Astrocyte (in vitro differentiated cells and primary cell): ENCODE data around the gene UFL1. TPM values are rescaled to one million over a fixed set of nuclear protein-coding genes. Genes with fewer than 3 reads are reported as not detected.
A peak's percentile ranks its signal among the peaks of the same experiment; 100 is the strongest.

Experiments
- DNase-seq: peaks from one replicate; pipeline ENCODE4 v3.0.0-alpha.2; 2010; ENCODE audit warnings: low read depth
- FAIRE-seq: peaks from 2 replicates; lab custom pipeline; 2011; peaks lifted over from hg19 to GRCh38; lab: Jason Lieb, UNC
- H2AFZ ChIP-seq: 2 replicates; pipeline ENCODE4 v1.6.0; 2012; ENCODE audit warnings: low read depth, low read length, inconsistent platforms
- H3K27ac ChIP-seq: 2 replicates; pipeline ENCODE4 v1.5.1; 2011; ENCODE audit warnings: low read depth, low read length, inconsistent platforms
- H3K27me3 ChIP-seq: 2 replicates; pipeline ENCODE4 v1.6.0; 2011; ENCODE audit warnings: low read length, inconsistent platforms; ENCODE audit not compliant: insufficient read depth
- H3K36me3 ChIP-seq: 2 replicates; pipeline ENCODE4 v1.5.1; 2011; ENCODE audit warnings: low read length, inconsistent platforms; ENCODE audit not compliant: insufficient read depth
- H3K4me1 ChIP-seq: 2 replicates; pipeline ENCODE4 v1.5.1; 2011; ENCODE audit warnings: low read length, inconsistent platforms; ENCODE audit not compliant: insufficient read depth
- H3K4me2 ChIP-seq: 2 replicates; pipeline ENCODE4 v1.6.0; 2012; ENCODE audit warnings: low read length, inconsistent platforms
- H3K4me3 ChIP-seq: 2 replicates; pipeline ENCODE4 v1.5.1; 2011; ENCODE audit warnings: low read depth, mild to moderate bottlenecking, low read length, inconsistent platforms; ENCODE audit not compliant: insufficient read depth
- H3K79me2 ChIP-seq: 2 replicates; pipeline ENCODE4 v1.6.0; 2012; ENCODE audit warnings: mild to moderate bottlenecking, low read length, inconsistent platforms; ENCODE audit not compliant: insufficient read depth
- H3K9ac ChIP-seq: 2 replicates; pipeline ENCODE4 v1.6.0; 2012; ENCODE audit warnings: mild to moderate bottlenecking, low read length, inconsistent platforms
- H3K9me3 ChIP-seq: 2 replicates; pipeline ENCODE4 v1.5.1; 2012; ENCODE audit warnings: low read depth, mild to moderate bottlenecking, low read length, inconsistent platforms; ENCODE audit not compliant: insufficient read depth
- H4K20me1 ChIP-seq: 2 replicates; pipeline ENCODE4 v1.6.0; 2012; ENCODE audit warnings: low read length, inconsistent platforms; ENCODE audit not compliant: insufficient read depth
- H3K27ac Mint-ChIP-seq: one replicate; pipeline ENCODE4 v1.8.0; 2021; ENCODE audit warnings: mild to moderate bottlenecking, mixed read lengths; ENCODE audit not compliant: unreplicated experiment
- H3K27me3 Mint-ChIP-seq: one replicate; pipeline ENCODE4 v1.8.0; 2021; ENCODE audit warnings: low read depth, mixed read lengths; ENCODE audit not compliant: unreplicated experiment
- H3K36me3 Mint-ChIP-seq: one replicate; pipeline ENCODE4 v1.8.0; 2021; ENCODE audit warnings: low read depth, mixed read lengths; ENCODE audit not compliant: unreplicated experiment
- H3K4me1 Mint-ChIP-seq: one replicate; pipeline ENCODE4 v1.8.0; 2021; ENCODE audit warnings: low read depth, mixed read lengths; ENCODE audit not compliant: unreplicated experiment
- H3K4me3 Mint-ChIP-seq: one replicate; pipeline ENCODE4 v1.8.0; 2021; ENCODE audit warnings: mild to moderate bottlenecking, moderate library complexity, mixed read lengths; ENCODE audit not compliant: unreplicated experiment
- H3K9me3 Mint-ChIP-seq: one replicate; pipeline ENCODE4 v1.8.0; 2021; ENCODE audit warnings: mild to moderate bottlenecking, mixed read lengths; ENCODE audit not compliant: unreplicated experiment
- CTCF ChIP-seq: IDR thresholded peaks from 2 replicates; pipeline ENCODE4 v1.5.1; 2011; ENCODE audit warnings: low read depth, mild to moderate bottlenecking, inconsistent platforms, low read length, moderate library complexity; ENCODE audit not compliant: insufficient read depth
- EZH2 ChIP-seq: IDR thresholded peaks from 2 replicates; pipeline ENCODE4 v1.6.1; 2012; ENCODE audit warnings: mild to moderate bottlenecking, low read length, inconsistent platforms; ENCODE audit not compliant: insufficient read depth
- total RNA-seq: library from RNA; stranded (reverse); gene quantifications from 2 replicates; pipeline ENCODE4 v1.2.1, GENCODE V29; 2021

UFL1 gene
- total RNA-seq, 1 donor from 2014 or later = 19.5 TPM

- Histone ChIP-seq H3K27me3 (no peaks in the 10 kb centered on the region), H3K36me3 (peaks cover 7% of the 10 kb centered on the region), H3K4me2 (peak overlapping the region; percentile 95), H3K4me3 (peak overlapping the region; percentile 99), H3K4me1 (peaks cover 14% of the 10 kb centered on the region), H3K27ac (peak overlapping the region; percentile 98), H4K20me1 (no peaks in the 10 kb centered on the region), H2AFZ (peak overlapping the region; percentile 89), H3K79me2 (peaks cover 37% of the 10 kb centered on the region), H3K9ac (peak overlapping the region; percentile 97), H3K9me3 (no peaks in the 10 kb centered on the region)
- Mint-ChIP-seq H3K4me3 (peak overlapping the region; percentile 99), H3K9me3 (no peaks in the 10 kb centered on the region), H3K27me3 (no peaks in the 10 kb centered on the region), H3K27ac (peak overlapping the region; percentile 99), H3K4me1 (peaks cover 15% of the 10 kb centered on the region), H3K36me3 (no peaks in the 10 kb centered on the region)
- no peak for DNase-seq
- FAIRE-seq = no peak
- TF ChIP-seq CTCF (no peak), EZH2 (no peak)
Measured at GRCh38 chr6:96521306-96521643, 331 bp upstream of the UFL1 start.

GRCh38 chr6:96522465-96523009, 931 bp downstream of the UFL1 start:
- FAIRE-seq = no peak
- Histone ChIP-seq H3K36me3 (peaks cover 12% of the 10 kb centered on the region), H3K27ac (peak overlapping the region; percentile 98)

More at GRCh38 chr6:96522465-96523009, 931 bp downstream of the UFL1 start:
- Mint-ChIP-seq H3K4me3 (peak overlapping the region; percentile 99), H3K27ac (peak overlapping the region; percentile 99), H3K4me1 (peaks cover 15% of the 10 kb centered on the region), H3K27me3 (no peaks in the 10 kb centered on the region), H3K9me3 (no peaks in the 10 kb centered on the region), H3K36me3 (no peaks in the 10 kb centered on the region)
- no peaks in the 10 kb centered on the region for H4K20me1 ChIP-seq
- H3K9me3 ChIP-seq = no peaks in the 10 kb centered on the region
- H3K9ac ChIP-seq = peak overlapping the region; percentile 97
- H3K4me2 ChIP-seq = peak overlapping the region; percentile 95
- peak overlapping the region; percentile 99 for H3K4me3 ChIP-seq
- no peaks in the 10 kb centered on the region for H3K27me3 ChIP-seq
- TF ChIP-seq EZH2 (no peak), CTCF (no peak)
- H3K79me2 ChIP-seq = peaks cover 37% of the 10 kb centered on the region
- peaks cover 14% of the 10 kb centered on the region for H3K4me1 ChIP-seq
- DNase-seq = peak; percentile 14
- H2AFZ ChIP-seq = peak overlapping the region; percentile 89
